Activated CD4-positive, alpha-beta T cell treated with anti-CD3 and anti-CD28 coated beads, Interleukin-2, amount 50 U/mL, for 48 hours (primary cell): Measurements from ENCODE around the gene MMS19.

Experiments
- DNase-seq, 2 experiments: peaks; one replicate each; pipeline ENCODE4 v3.0.0-alpha.2; 2020

The MMS19 gene

GRCh38 chr10:97412891-97413304, 85.3 kb downstream of the MMS19 start:
- DNase-seq, result peak; percentile 72 to 79

GRCh38 chr10:97411406-97411805, 86.8 kb downstream of the MMS19 start:
- DNase-seq, result no peak

- DNase-seq, result no peak
These were observed 89.7 kb downstream of the MMS19 start for GRCh38 chr10:97408496-97408992.
